Fibroblast of lung (primary cell): Measurements from ENCODE around the gene CRTAP. TPM values are rescaled to one million over a fixed set of nuclear protein-coding genes. Genes with fewer than 3 reads are reported as not detected.
"Not testable (repeated sequence)": the region's sequence is repeated elsewhere in the genome, so short reads cannot be mapped to it uniquely, and the experiment has no call there.

Source experiments
- DNase-seq, 2 donors: peaks; one replicate each; pipeline versions ENCODE4 v3.0.0 to v3.0.0-alpha.2; 2010; ENCODE audit warnings: low read depth in 2 of 2
- H2AFZ ChIP-seq: 2 replicates; pipeline ENCODE4 v1.5.1; 2012; ENCODE audit warnings: low read length, control low read depth, inconsistent platforms
- H3K27ac ChIP-seq: 2 replicates; pipeline ENCODE4 v1.5.1; 2011; ENCODE audit warnings: low read length, control low read depth; ENCODE audit not compliant: insufficient read depth
- H3K27me3 ChIP-seq: 2 replicates; pipeline ENCODE4 v1.5.1; 2011; ENCODE audit warnings: mild to moderate bottlenecking, low read length; ENCODE audit not compliant: control insufficient read depth, insufficient read depth
- H3K36me3 ChIP-seq: 2 replicates; pipeline ENCODE4 v1.5.1; 2011; ENCODE audit warnings: low read length; ENCODE audit not compliant: control insufficient read depth, insufficient read depth
- H3K4me1 ChIP-seq: 2 replicates; pipeline ENCODE4 v1.5.1; 2011; ENCODE audit warnings: low read length; ENCODE audit not compliant: control insufficient read depth, insufficient read depth; ENCODE audit errors: extremely low read depth
- H3K4me2 ChIP-seq: 2 replicates; pipeline ENCODE4 v1.5.1; 2011; ENCODE audit warnings: low read length, control low read depth; ENCODE audit not compliant: insufficient read depth; ENCODE audit errors: extremely low read depth
- H3K4me3 ChIP-seq, 4 experiments: fragments of 200-600 bp in 1 of 4; sonication (generic) in 1 of 4; replicated peaks in 1 of 4; 2 replicates each; pipeline ENCODE4 v1.5.1; 2011 to 2016; ENCODE audit warnings: low read length in 4 of 4, low read depth in 3 of 4, mild to moderate bottlenecking in 3 of 4, control low read depth in 2 of 4, inconsistent platforms in 1 of 4, mixed read lengths in 1 of 4; ENCODE audit not compliant: insufficient read depth in 1 of 4; ENCODE audit errors: control extremely low read depth in 1 of 4
- H3K79me2 ChIP-seq: 2 replicates; pipeline ENCODE4 v1.5.1; 2012; ENCODE audit warnings: mild to moderate bottlenecking, low read length, inconsistent platforms; ENCODE audit not compliant: control insufficient read depth, insufficient read depth
- H3K9ac ChIP-seq: 2 replicates; pipeline ENCODE4 v1.5.1; 2011; ENCODE audit warnings: mild to moderate bottlenecking, low read length, control low read depth; ENCODE audit not compliant: insufficient read depth
- H3K9me3 ChIP-seq: 2 replicates; pipeline ENCODE4 v1.5.1; 2012; ENCODE audit warnings: low read depth, low read length; ENCODE audit not compliant: control insufficient read depth, insufficient read depth
- H4K20me1 ChIP-seq: 2 replicates; pipeline ENCODE4 v1.5.1; 2011; ENCODE audit warnings: low read length; ENCODE audit not compliant: control insufficient read depth, insufficient read depth; ENCODE audit errors: extremely low read depth
- CTCF ChIP-seq, 2 donors: IDR thresholded peaks in 1 of 2; conservative IDR thresholded peaks in 1 of 2; 1 replicate in 1 of 2; 2 replicates in 1 of 2; pipeline ENCODE4 v1.5.1; 2011 to 2012; ENCODE audit warnings: low read length in 2 of 2, control low read depth in 1 of 2, inconsistent platforms in 1 of 2, low read depth in 1 of 2, mild to moderate bottlenecking in 1 of 2
- EZH2 ChIP-seq: IDR thresholded peaks from 2 replicates; pipeline ENCODE4 v1.5.1; 2012; ENCODE audit warnings: low read length, control low read depth, mild to moderate bottlenecking; ENCODE audit errors: missing control alignments
- polyA plus RNA-seq, 2 donors: library from polyadenylated mRNA; depleted of rRNA in 1 of 2; stranded (reverse) in 1 of 2; unstranded in 1 of 2; fragments of >200 nt; gene quantifications; 2 replicates each; pipeline ENCODE4 v1.2.1, GENCODE V29; 2011 to 2012; ENCODE audit warnings: missing spikeins in 1 of 2
- total RNA-seq: library from RNA; depleted of rRNA; stranded (reverse); fragments of >200 nt; gene quantifications from 2 replicates; pipeline ENCODE4 v1.2.1, GENCODE V29; 2014

The CRTAP gene
- total and polyA plus RNA-seq, 2 donors (not counting 1 experiment from before 2014, with no cell fraction given): 318 to 332 TPM

- H3K27ac ChIP-seq: no peak overlapping the region
- no peak for DNase-seq
- H3K4me1 ChIP-seq: no peaks in the 10 kb centered on the region
- no peak overlapping the region for H2AFZ ChIP-seq
- H3K27me3 ChIP-seq: no peaks in the 10 kb centered on the region
- no peak for TF ChIP-seq CTCF (conservative IDR thresholded peaks at IDR 0.05 in 1 of 2, IDR thresholded peaks at IDR 0.05 in 1 of 2; ENCODE audit: low read depth in 1 of 2, low read length in 2 of 2)
- no peak for TF ChIP-seq EZH2
- no peaks in the 10 kb centered on the region for H3K79me2 ChIP-seq
- H3K9ac ChIP-seq: no peak overlapping the region
- H3K9me3 ChIP-seq: no peaks in the 10 kb centered on the region
- no peak overlapping the region for H3K4me2 ChIP-seq
- no peaks in the 10 kb centered on the region for H4K20me1 ChIP-seq
- peaks cover 5% of the 10 kb centered on the region for H3K36me3 ChIP-seq
- no peak overlapping the region for H3K4me3 ChIP-seq
These were observed 23.9 kb downstream of the CRTAP start for GRCh38 chr3:33137691-33138090.

GRCh38 chr3:33139006-33139623 lies 25.3 kb downstream of the CRTAP start:
- not testable (repeated sequence) for DNase-seq, H4K20me1 ChIP-seq, H3K36me3 ChIP-seq, H3K27ac ChIP-seq, H3K9ac ChIP-seq, H3K4me1 ChIP-seq, H3K9me3 ChIP-seq, H3K4me2 ChIP-seq, H3K79me2 ChIP-seq, H2AFZ ChIP-seq, H3K4me3 ChIP-seq, H3K27me3 ChIP-seq

GRCh38 chr3:33139996-33140395 lies 26.2 kb downstream of the CRTAP start:
- H3K9ac ChIP-seq: no peak overlapping the region
- no peak overlapping the region for H3K4me2 ChIP-seq
- peaks cover 6% of the 10 kb centered on the region for H3K36me3 ChIP-seq
- H3K9me3 ChIP-seq: no peaks in the 10 kb centered on the region
- no peaks in the 10 kb centered on the region for H3K4me1 ChIP-seq
- H3K27me3 ChIP-seq: no peaks in the 10 kb centered on the region
- no peak for TF ChIP-seq CTCF (conservative IDR thresholded peaks at IDR 0.05 in 1 of 2, IDR thresholded peaks at IDR 0.05 in 1 of 2; ENCODE audit: low read depth in 1 of 2, low read length in 2 of 2)
- TF ChIP-seq EZH2: no peak
- no peak overlapping the region for H3K4me3 ChIP-seq
- H3K27ac ChIP-seq: no peak overlapping the region
- peak in 1 of 2 donors; percentile 72 for DNase-seq
- H2AFZ ChIP-seq: no peak overlapping the region
- H3K79me2 ChIP-seq: no peaks in the 10 kb centered on the region
- H4K20me1 ChIP-seq: no peaks in the 10 kb centered on the region
